HUES6 (cell line): ENCODE measurements around the gene RAP1GDS1.
A peak's percentile ranks its signal among the peaks of the same experiment; 100 is the strongest.
"Not testable (repeated sequence)": the region's sequence is repeated elsewhere in the genome, so short reads cannot be mapped to it uniquely, and the experiment has no call there.

Experiments
- H3K27ac ChIP-seq: 2 replicates; pipeline ENCODE4 v1.7.0; 2013; ENCODE audit warnings: low read depth, mild to moderate bottlenecking, low read length, inconsistent platforms
- H3K27me3 ChIP-seq: 2 replicates; pipeline ENCODE4 v1.6.1; 2013; ENCODE audit warnings: low read length; ENCODE audit not compliant: control insufficient read depth, insufficient read depth
- H3K36me3 ChIP-seq: 2 replicates; pipeline ENCODE4 v1.6.1; 2013; ENCODE audit warnings: low read length; ENCODE audit not compliant: control insufficient read depth, insufficient read depth
- H3K4me1 ChIP-seq: 2 replicates; pipeline ENCODE4 v1.6.1; 2013; ENCODE audit warnings: low read length; ENCODE audit not compliant: control insufficient read depth, insufficient read depth
- H3K4me3 ChIP-seq: 2 replicates; pipeline ENCODE4 v1.5.1; 2013; ENCODE audit warnings: low read depth, low read length
- H3K9ac ChIP-seq: one replicate; pipeline ENCODE4 v1.6.1; 2013; ENCODE audit warnings: mild to moderate bottlenecking, low read length
- H3K9me3 ChIP-seq: 2 replicates; pipeline ENCODE4 v1.6.1; 2013; ENCODE audit warnings: low read depth, low read length; ENCODE audit not compliant: control insufficient read depth, insufficient read depth

Gene RAP1GDS1

GRCh38 chr4:98467627-98468072, 206.5 kb downstream of the RAP1GDS1 start:
- Histone ChIP-seq H3K27ac (no peak overlapping the region), H3K36me3 (no peaks in the 10 kb centered on the region), H3K9ac (peak overlapping the region; percentile 41), H3K9me3 (no peaks in the 10 kb centered on the region), H3K4me1 (no peaks in the 10 kb centered on the region; the same call in 1 of the 2 replicates), H3K4me3 (peak overlapping the region; percentile 53), H3K27me3 (no peaks in the 10 kb centered on the region)

- Histone ChIP-seq H3K9ac (no peak overlapping the region), H3K36me3 (no peaks in the 10 kb centered on the region), H3K4me3 (no peak overlapping the region), H3K4me1 (no peaks in the 10 kb centered on the region; the same call in 1 of the 2 replicates), H3K27me3 (no peaks in the 10 kb centered on the region), H3K27ac (no peak overlapping the region), H3K9me3 (no peaks in the 10 kb centered on the region)
Measured at GRCh38 chr4:98468709-98469108, 207.5 kb downstream of the RAP1GDS1 start.

GRCh38 chr4:98469771-98470170, 208.6 kb downstream of the RAP1GDS1 start:
- H3K4me1 ChIP-seq = no peaks in the 10 kb centered on the region; the same call in 1 of the 2 replicates
- no peaks in the 10 kb centered on the region for H3K27me3 ChIP-seq
- H3K9me3 ChIP-seq = no peaks in the 10 kb centered on the region
- H3K36me3 ChIP-seq = no peaks in the 10 kb centered on the region
- no peak overlapping the region for H3K4me3 ChIP-seq
- no peak overlapping the region for H3K9ac ChIP-seq
- no peak overlapping the region for H3K27ac ChIP-seq

- Histone ChIP-seq H3K27ac (no peak overlapping the region), H3K4me1 (no peaks in the 10 kb centered on the region; the same call in 1 of the 2 replicates)
Measured at GRCh38 chr4:98470366-98470765, 209.2 kb downstream of the RAP1GDS1 start.

GRCh38 chr4:98470831-98471230, 209.6 kb downstream of the RAP1GDS1 start:
- Histone ChIP-seq H3K27ac (no peak overlapping the region), H3K9me3 (no peaks in the 10 kb centered on the region), H3K36me3 (no peaks in the 10 kb centered on the region), H3K4me1 (no peaks in the 10 kb centered on the region; the same call in 1 of the 2 replicates), H3K9ac (no peak overlapping the region), H3K4me3 (no peak overlapping the region), H3K27me3 (no peaks in the 10 kb centered on the region)

More at GRCh38 chr4:98470366-98470765, 209.2 kb downstream of the RAP1GDS1 start:
- Histone ChIP-seq H3K4me3 (no peak overlapping the region), H3K9ac (no peak overlapping the region), H3K27me3 (no peaks in the 10 kb centered on the region), H3K9me3 (no peaks in the 10 kb centered on the region), H3K36me3 (no peaks in the 10 kb centered on the region)

- Histone ChIP-seq H3K27me3 (no peaks in the 10 kb centered on the region), H3K4me3 (no peak overlapping the region), H3K27ac (no peak overlapping the region), H3K36me3 (0 out of 2 replicates have a peak, but pooled peaks cover 4% of the 10 kb centered on the region), H3K9ac (no peak overlapping the region), H3K9me3 (no peaks in the 10 kb centered on the region), H3K4me1 (no peaks in the 10 kb centered on the region; the same call in 1 of the 2 replicates)
Measured at GRCh38 chr4:98473046-98473445, 211.9 kb downstream of the RAP1GDS1 start.

GRCh38 chr4:98474408-98474844, 213.2 kb downstream of the RAP1GDS1 start:
- no peaks in the 10 kb centered on the region for H3K9me3 ChIP-seq
- H3K4me3 ChIP-seq = no peak overlapping the region
- H3K36me3 ChIP-seq = 0 out of 2 replicates have a peak, but pooled peaks cover 4% of the 10 kb centered on the region
- no peak overlapping the region for H3K9ac ChIP-seq
- H3K27ac ChIP-seq = no peak overlapping the region
- H3K27me3 ChIP-seq = no peaks in the 10 kb centered on the region
- no peaks in the 10 kb centered on the region for H3K4me1 ChIP-seq

- Histone ChIP-seq H3K9ac (no peak overlapping the region), H3K36me3 (0 out of 2 replicates have a peak, but pooled peaks cover 4% of the 10 kb centered on the region), H3K4me1 (no peaks in the 10 kb centered on the region), H3K9me3 (no peaks in the 10 kb centered on the region), H3K27me3 (no peaks in the 10 kb centered on the region), H3K4me3 (no peak overlapping the region), H3K27ac (no peak overlapping the region)
Measured at GRCh38 chr4:98476891-98477290, 215.7 kb downstream of the RAP1GDS1 start.

- H3K36me3 ChIP-seq, H3K4me1 ChIP-seq, H3K4me3 ChIP-seq, H3K9me3 ChIP-seq, H3K27me3 ChIP-seq, H3K9ac ChIP-seq, H3K27ac ChIP-seq: not testable (repeated sequence)
Measured at GRCh38 chr4:98479590-98479989, 218.4 kb downstream of the RAP1GDS1 start.

GRCh38 chr4:98480535-98480934, 219.4 kb downstream of the RAP1GDS1 start:
- H3K4me1 ChIP-seq = peaks cover 10% of the 10 kb centered on the region
- no peaks in the 10 kb centered on the region for H3K9me3 ChIP-seq
- no peak overlapping the region for H3K27ac ChIP-seq
- no peaks in the 10 kb centered on the region for H3K27me3 ChIP-seq
- H3K9ac ChIP-seq = no peak overlapping the region
- 0 out of 2 replicates have a peak, but pooled peaks cover 4% of the 10 kb centered on the region for H3K36me3 ChIP-seq
- no peak overlapping the region for H3K4me3 ChIP-seq

GRCh38 chr4:98481167-98481566, 220.0 kb downstream of the RAP1GDS1 start:
- peaks cover 12% of the 10 kb centered on the region for H3K4me1 ChIP-seq
- H3K4me3 ChIP-seq = no peak overlapping the region
- no peak overlapping the region for H3K27ac ChIP-seq
- no peaks in the 10 kb centered on the region for H3K9me3 ChIP-seq
- H3K9ac ChIP-seq = no peak overlapping the region
- H3K27me3 ChIP-seq = no peaks in the 10 kb centered on the region
- 0 out of 2 replicates have a peak, but pooled peaks cover 2% of the 10 kb centered on the region for H3K36me3 ChIP-seq
